Activated CD4-positive, alpha-beta memory T cell treated with anti-CD3 and anti-CD28 coated beads, Interleukin-2, amount 10 ng/mL, durations not matched to agents 7 days and 5 days (primary cell): ENCODE results near the gene ZBTB2. TPM values are rescaled to one million over a fixed set of nuclear protein-coding genes. Genes with fewer than 3 reads are reported as not detected.

ENCODE experiments used
- CTCF ChIA-PET: fragments of 350-600 bp; sonication (Branson Sonifier 250); formaldehyde crosslinking; loops from one replicate; lab custom pipeline; 2021; ENCODE audit warnings: antibody characterized with exemption, inconsistent platforms; lab: Charles Lee
- POLR2A ChIA-PET: fragments of 350-600 bp; sonication (Branson Sonifier 250); formaldehyde crosslinking; loops from one replicate; lab custom pipeline; 2021; ENCODE audit warnings: antibody characterized with exemption; lab: Charles Lee
- DNase-seq: peaks from one replicate; pipeline ENCODE4 v3.0.0-alpha.2; 2020
- H3K27ac Mint-ChIP-seq: one replicate; pipeline ENCODE4 v1.8.0; 2021; ENCODE audit warnings: mild to moderate bottlenecking, mixed read lengths
- H3K27me3 Mint-ChIP-seq: one replicate; pipeline ENCODE4 v1.8.0; 2021; ENCODE audit warnings: mixed read lengths
- H3K36me3 Mint-ChIP-seq: one replicate; pipeline ENCODE4 v1.8.0; 2021; ENCODE audit warnings: low read depth, mixed read lengths
- H3K4me1 Mint-ChIP-seq: one replicate; pipeline ENCODE4 v1.8.0; 2021; ENCODE audit warnings: mixed read lengths
- H3K4me3 Mint-ChIP-seq: one replicate; pipeline ENCODE4 v1.8.0; 2021; ENCODE audit warnings: mild to moderate bottlenecking, mixed read lengths
- H3K9me3 Mint-ChIP-seq: one replicate; pipeline ENCODE4 v1.8.0; 2021; ENCODE audit warnings: mixed read lengths
- total RNA-seq, 2 experiments: library from RNA; stranded (reverse); gene quantifications; one replicate each; pipeline ENCODE4 v1.2.3, GENCODE V29; 2021

ZBTB2 gene, protein sequence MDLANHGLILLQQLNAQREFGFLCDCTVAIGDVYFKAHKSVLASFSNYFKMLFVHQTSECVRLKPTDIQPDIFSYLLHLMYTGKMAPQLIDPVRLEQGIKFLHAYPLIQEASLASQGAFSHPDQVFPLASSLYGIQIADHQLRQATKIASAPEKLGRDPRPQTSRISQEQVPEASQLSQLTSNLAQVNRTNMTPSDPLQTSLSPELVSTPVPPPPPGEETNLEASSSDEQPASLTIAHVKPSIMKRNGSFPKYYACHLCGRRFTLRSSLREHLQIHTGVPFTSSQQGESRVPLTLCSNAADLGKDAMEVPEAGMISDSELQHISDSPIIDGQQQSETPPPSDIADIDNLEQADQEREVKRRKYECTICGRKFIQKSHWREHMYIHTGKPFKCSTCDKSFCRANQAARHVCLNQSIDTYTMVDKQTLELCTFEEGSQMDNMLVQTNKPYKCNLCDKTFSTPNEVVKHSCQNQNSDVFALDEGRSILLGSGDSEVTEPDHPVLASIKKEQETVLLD
- total RNA-seq: 10 to 100 TPM; 23.5 to 23.8 TPM

DNA sequence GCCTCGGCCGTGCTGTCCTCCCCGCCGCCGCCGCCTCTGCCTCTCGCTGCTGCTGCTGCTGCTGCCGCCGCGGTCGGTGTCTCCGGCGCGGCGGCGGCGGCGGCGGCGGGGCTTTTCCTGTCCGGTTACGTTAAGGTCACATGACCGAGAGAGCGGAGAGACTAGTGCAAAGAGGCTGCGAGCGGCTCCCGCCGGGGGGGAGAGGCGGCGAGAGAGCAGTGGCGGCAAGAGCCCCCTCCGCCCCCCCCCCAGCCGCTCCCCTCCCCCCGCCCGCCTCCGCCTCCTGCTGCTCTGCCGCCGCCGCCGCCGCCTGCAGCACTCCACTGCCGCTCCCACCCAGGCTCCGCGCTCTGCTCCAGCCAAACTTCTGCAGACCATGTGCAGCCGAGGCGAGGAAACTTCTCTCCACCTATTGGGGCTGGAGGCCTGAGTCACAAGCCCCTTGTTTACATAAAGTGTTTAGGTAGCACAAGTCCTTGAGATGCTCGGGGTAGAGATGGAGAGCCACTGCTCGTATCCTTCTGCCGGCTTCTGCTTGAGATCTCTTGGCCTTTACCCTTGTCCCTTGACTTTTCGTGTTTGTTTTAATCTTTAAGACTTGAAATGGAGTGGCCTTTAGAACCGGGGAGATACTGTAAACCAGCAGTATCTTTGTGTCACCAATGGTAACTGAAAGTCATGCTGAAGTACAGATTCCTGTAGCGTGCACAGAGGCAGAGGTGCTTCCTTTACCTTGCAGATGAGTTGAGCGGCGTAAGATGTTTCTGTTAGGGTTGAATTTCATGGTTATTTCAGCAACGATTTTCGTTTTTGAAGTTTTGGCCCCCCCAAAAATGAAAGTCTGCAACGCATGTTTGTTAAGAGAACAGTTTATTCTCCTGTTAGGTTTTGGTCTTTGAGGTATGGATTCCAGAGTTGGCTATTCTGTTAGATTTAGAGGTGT, at the start of gene ZBTB2:
ZBTB2 (minus strand) TSS at position 89 of the 943 bp plus-strand sequence. CDS start 17,922 bp downstream, outside the sequence.
- POLR2A ChIA-PET: interaction anchor here (2.1 to 10.6 kb wide), 4 partner anchors 16 to 61 kb away, joined by 6 to 247 read pairs (median 38); partner anchors contain the start of gene RMND1
- H3K27ac Mint-ChIP-seq: peak within 1 kb of the TSS; percentile 99

DNA sequence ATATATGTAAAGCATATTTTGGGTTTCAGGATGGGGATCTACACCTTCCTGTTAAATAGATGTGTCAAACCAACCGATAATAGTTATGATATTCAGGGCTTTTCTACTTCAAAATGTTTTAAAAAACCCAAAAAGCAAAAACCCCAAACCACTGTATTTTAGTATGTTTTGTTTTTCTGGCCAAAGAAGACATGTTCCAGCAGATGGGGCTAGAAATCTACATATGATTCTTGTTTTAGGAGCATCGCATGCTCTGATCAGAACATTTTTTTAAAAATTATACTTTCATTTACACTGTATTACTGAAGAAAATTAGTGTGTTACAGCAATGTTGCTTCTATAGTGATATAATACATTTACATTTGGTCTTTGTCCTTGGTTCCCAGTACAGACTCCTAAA, 49.6 kb upstream of the ZBTB2 start:
- Mint-ChIP-seq H3K9me3 (no peaks in the 10 kb centered on the region), H3K4me3 (no peak overlapping the region), H3K36me3 (peaks cover 32% of the 10 kb centered on the region), H3K27me3 (no peaks in the 10 kb centered on the region), H3K4me1 (peaks cover 18% of the 10 kb centered on the region), H3K27ac (no peak overlapping the region)
- ChIA-PET CTCF (interaction anchor here (0.7 to 2.0 kb wide), 8 partner anchors 11 to 222 kb away, joined by 3 to 7 read pairs (median 4); partner anchors contain the start of gene RMND1), POLR2A (interaction anchor here (0.8 to 3.1 kb wide), 2 partner anchors 11 to 13 kb away, joined by 3 to 17 read pairs; partner anchors contain the start of gene RMND1)
- DNase-seq: no peak

More for the DNA sequence above, at the start of gene ZBTB2:
- DNase-seq: peak; percentile 69
- Mint-ChIP-seq H3K36me3 (peaks cover 35% of the 10 kb centered on the region), H3K27me3 (no peaks in the 10 kb centered on the region), H3K4me3 (peak within 1 kb of the TSS; percentile 98), H3K9me3 (no peaks in the 10 kb centered on the region), H3K4me1 (peaks cover 64% of the 10 kb centered on the region)
- CTCF ChIA-PET: interaction anchor here (0.9 kb wide), 1 partner anchor 22 kb away, joined by 3 read pairs; no protein-coding TSS in a partner anchor

DNA sequence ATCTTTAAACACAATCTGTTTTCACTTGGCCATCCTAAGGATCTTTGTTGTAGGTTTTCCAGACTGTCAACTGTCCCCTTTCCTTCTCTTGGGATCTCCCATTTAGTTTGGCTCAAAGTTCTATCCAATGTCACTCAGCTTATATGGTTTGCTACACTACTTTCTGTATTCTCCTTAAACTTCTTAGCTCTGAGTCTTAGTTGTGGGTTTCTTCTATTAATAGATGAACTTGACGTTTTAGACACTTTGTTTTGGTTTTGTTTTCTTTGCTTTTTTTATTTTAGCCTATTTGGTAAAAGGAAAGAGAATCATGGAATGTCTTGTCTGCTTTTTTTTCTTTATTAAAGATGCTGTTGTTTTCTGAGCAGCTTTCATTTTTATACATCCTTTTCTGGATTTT, 49.1 kb upstream of the ZBTB2 start:
- CTCF ChIA-PET: interaction anchor here (0.5 to 2.0 kb wide), 8 partner anchors 8 to 200 kb away, joined by 3 to 7 read pairs (median 4); partner anchors contain the start of gene RMND1
- Mint-ChIP-seq H3K27ac (no peak overlapping the region), H3K27me3 (no peaks in the 10 kb centered on the region), H3K36me3 (peaks cover 32% of the 10 kb centered on the region), H3K9me3 (no peaks in the 10 kb centered on the region), H3K4me3 (no peak overlapping the region), H3K4me1 (peaks cover 18% of the 10 kb centered on the region)
- DNase-seq: no peak
- POLR2A ChIA-PET: interaction anchor here (0.8 to 3.1 kb wide), 2 partner anchors 11 to 13 kb away, joined by 3 to 17 read pairs; partner anchors contain the start of gene RMND1

DNA sequence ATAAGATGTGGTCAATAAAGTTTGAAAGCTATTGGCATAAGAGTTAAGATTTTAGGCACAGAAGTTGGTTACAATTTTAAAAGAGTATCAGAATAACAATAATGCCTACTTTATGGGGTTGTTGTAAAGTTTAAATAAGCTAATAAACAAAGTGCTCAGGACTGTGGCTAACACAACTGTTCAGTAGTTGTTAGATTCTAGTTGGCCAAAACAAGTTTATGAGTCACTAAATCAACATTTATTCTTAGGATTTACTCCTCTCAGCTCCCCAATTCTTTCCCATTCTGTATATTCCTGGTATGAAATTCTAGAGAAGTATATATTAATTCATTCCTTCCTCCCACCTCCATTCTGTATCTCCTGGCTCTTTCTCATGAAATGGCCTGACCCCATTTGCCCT, 46.0 kb upstream of the ZBTB2 start:
- peaks cover 33% of the 10 kb centered on the region for H3K36me3 Mint-ChIP-seq
- DNase-seq: no peak
- no peaks in the 10 kb centered on the region for H3K9me3 Mint-ChIP-seq
- ChIA-PET CTCF (no interaction called here), POLR2A (interaction anchor here (0.9 to 1.3 kb wide), 3 partner anchors 11 to 24 kb away, joined by 3 to 4 read pairs (median 3); partner anchors contain the start of gene RMND1)
- H3K27ac Mint-ChIP-seq: no peak overlapping the region
- H3K4me3 Mint-ChIP-seq: no peak overlapping the region
- no peaks in the 10 kb centered on the region for H3K27me3 Mint-ChIP-seq
- peaks cover 13% of the 10 kb centered on the region for H3K4me1 Mint-ChIP-seq

DNA sequence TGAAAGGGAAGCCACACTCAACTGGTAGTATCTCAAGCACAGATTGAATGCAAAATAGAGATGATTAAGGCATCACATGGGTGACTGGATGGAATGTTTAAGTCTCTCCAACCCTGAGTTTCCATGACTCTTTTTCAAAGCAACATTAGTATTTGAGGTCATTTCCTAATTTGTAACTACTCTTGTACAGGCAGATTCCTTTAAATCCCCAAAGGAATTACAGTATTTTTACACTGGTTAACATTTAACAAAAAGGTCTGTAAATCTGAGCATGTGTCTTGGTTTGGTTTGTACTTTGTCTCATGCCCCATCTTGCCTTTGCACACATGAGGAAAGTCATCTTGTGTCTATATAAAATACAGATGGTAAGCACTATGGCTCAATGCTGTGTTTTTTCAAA, 45.4 kb upstream of the ZBTB2 start:
- Mint-ChIP-seq H3K4me3 (no peak overlapping the region), H3K36me3 (peaks cover 33% of the 10 kb centered on the region), H3K27ac (no peak overlapping the region), H3K9me3 (no peaks in the 10 kb centered on the region), H3K4me1 (peaks cover 11% of the 10 kb centered on the region), H3K27me3 (no peaks in the 10 kb centered on the region)
- CTCF ChIA-PET: no interaction called here
- POLR2A ChIA-PET: interaction anchor here (0.9 to 1.3 kb wide), 3 partner anchors 12 to 24 kb away, joined by 3 to 4 read pairs (median 3); partner anchors contain the start of gene RMND1
- no peak for DNase-seq

DNA sequence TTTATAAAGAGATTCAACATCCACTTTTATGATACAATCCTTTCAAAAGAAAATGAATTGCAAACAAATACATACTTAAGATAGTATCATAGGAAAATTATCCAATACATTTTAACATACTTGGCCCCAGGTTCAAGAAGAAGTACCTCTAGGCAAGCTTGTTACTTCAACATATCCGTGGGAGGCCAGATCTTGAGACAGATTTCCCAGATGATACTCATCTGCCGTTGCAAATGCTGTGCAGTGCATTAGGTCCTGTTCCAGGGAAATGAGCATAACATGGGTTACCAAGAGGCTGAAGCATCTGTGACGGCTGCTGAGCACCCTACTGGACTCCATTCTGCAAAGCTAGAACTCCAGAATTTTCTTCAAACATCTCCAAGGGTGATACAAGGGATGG, 44.9 kb upstream of the ZBTB2 start:
- no peak overlapping the region for H3K27ac Mint-ChIP-seq
- POLR2A ChIA-PET: interaction anchor here (1.3 kb wide), 1 partner anchor 15 kb away, joined by 3 read pairs; the partner anchor contains the start of gene RMND1
- no peak overlapping the region for H3K4me3 Mint-ChIP-seq
- DNase-seq: no peak
- peaks cover 32% of the 10 kb centered on the region for H3K36me3 Mint-ChIP-seq
- no peaks in the 10 kb centered on the region for H3K27me3 Mint-ChIP-seq
- H3K9me3 Mint-ChIP-seq: no peaks in the 10 kb centered on the region
- H3K4me1 Mint-ChIP-seq: peaks cover 8% of the 10 kb centered on the region
- CTCF ChIA-PET: no interaction called here

DNA sequence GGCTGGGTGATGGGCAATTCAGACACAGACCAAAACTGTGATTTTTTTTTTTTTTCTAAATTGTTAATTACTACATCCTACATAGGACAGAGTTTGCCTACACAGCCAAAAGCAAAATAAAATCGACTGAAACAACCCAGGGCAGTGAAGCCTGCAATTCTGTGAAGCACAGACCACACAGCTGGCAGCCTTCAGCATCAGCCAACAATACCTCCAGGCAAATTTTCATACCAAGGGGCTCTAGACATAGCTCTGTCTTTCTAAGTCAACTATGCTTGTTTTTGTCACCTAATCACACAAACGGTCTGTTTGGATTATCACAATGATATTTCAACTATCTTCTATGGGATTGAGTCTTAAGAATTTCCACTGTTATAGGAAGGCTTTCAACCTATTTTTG, 43.0 kb upstream of the ZBTB2 start:
- ChIA-PET POLR2A (no interaction called here), CTCF (interaction anchor here (0.6 to 1.5 kb wide), 2 partner anchors 21 to 39 kb away, joined by 3 read pairs; no protein-coding TSS in a partner anchor)
- H3K9me3 Mint-ChIP-seq: no peaks in the 10 kb centered on the region
- H3K36me3 Mint-ChIP-seq: peaks cover 41% of the 10 kb centered on the region
- no peak for DNase-seq
- no peaks in the 10 kb centered on the region for H3K27me3 Mint-ChIP-seq
- H3K27ac Mint-ChIP-seq: no peak overlapping the region
- H3K4me1 Mint-ChIP-seq: no peaks in the 10 kb centered on the region
- no peak overlapping the region for H3K4me3 Mint-ChIP-seq

DNA sequence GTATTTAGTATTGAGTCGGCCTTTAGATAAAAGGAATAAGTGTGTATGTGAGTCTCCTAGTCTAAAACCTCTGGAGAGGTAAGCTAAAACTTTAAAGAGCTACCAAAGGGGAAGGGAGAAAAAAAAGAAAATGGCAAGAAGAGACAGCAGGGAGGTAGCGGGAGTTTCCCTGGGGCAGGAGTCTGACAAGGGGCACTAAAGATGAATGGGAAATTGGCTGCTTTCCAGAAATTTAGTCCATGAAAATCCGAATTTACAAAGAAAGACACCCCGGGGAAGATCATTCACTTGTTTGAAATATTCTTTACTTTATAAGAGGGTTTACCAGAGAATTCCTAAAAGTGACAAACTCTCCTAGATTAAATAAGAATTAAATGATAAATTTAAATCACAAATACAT, 41.3 kb upstream of the ZBTB2 start:
- ChIA-PET POLR2A (no interaction called here), CTCF (interaction anchor here (1.1 kb wide), 1 partner anchor 27 kb away, joined by 3 read pairs; no protein-coding TSS in a partner anchor)
- peaks cover 42% of the 10 kb centered on the region for H3K36me3 Mint-ChIP-seq
- no peak for DNase-seq
- no peaks in the 10 kb centered on the region for H3K27me3 Mint-ChIP-seq
- no peaks in the 10 kb centered on the region for H3K4me1 Mint-ChIP-seq
- H3K4me3 Mint-ChIP-seq: no peak overlapping the region
- H3K27ac Mint-ChIP-seq: no peak overlapping the region
- H3K9me3 Mint-ChIP-seq: no peaks in the 10 kb centered on the region

DNA sequence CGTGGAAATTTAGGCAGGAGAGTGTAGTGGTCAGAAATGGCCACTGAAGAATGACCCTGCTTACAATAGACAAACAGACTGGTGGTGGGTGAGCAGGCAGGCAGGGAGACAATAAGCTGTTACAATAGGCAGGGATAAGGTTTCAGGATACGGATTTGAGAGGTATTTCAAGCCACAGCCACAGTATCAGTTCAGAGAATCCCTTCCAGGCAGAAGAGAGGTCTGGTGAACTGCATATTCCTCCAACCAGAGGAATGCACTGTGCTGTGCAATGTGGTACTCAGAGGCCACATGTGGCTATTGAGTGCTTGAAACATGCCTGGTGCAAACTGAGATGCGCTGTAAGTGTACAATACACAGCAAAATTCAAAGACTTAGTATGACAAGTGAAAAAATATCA, 40.0 kb upstream of the ZBTB2 start:
- peaks cover 43% of the 10 kb centered on the region for H3K36me3 Mint-ChIP-seq
- ChIA-PET POLR2A (no interaction called here), CTCF (no interaction called here)
- no peak overlapping the region for H3K4me3 Mint-ChIP-seq
- no peaks in the 10 kb centered on the region for H3K27me3 Mint-ChIP-seq
- H3K27ac Mint-ChIP-seq: no peak overlapping the region
- no peaks in the 10 kb centered on the region for H3K9me3 Mint-ChIP-seq
- no peak for DNase-seq
- H3K4me1 Mint-ChIP-seq: no peaks in the 10 kb centered on the region

DNA sequence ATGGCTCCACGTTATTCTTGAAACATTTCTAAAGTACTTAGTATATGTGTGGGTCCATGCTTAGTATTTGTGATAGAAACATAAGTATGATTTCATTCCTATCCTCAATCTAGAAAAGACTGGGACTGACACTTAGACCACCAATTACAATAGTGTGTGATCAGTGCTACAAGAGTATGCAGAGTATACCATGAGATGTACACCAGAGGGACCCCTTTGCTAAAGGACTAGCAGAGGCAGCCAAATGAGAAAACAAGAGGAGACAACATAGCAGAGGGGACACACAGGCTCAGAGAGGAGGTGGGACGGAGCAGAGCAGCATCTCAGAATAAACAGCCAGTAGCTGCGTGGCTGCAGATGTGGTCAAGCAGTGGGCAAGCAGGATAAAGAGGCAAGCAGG, 39.5 kb upstream of the ZBTB2 start:
- DNase-seq: no peak
- Mint-ChIP-seq H3K9me3 (no peaks in the 10 kb centered on the region), H3K27ac (no peak overlapping the region), H3K4me1 (no peaks in the 10 kb centered on the region), H3K36me3 (peaks cover 43% of the 10 kb centered on the region), H3K4me3 (no peak overlapping the region), H3K27me3 (no peaks in the 10 kb centered on the region)
- ChIA-PET POLR2A (no interaction called here), CTCF (no interaction called here)

DNA sequence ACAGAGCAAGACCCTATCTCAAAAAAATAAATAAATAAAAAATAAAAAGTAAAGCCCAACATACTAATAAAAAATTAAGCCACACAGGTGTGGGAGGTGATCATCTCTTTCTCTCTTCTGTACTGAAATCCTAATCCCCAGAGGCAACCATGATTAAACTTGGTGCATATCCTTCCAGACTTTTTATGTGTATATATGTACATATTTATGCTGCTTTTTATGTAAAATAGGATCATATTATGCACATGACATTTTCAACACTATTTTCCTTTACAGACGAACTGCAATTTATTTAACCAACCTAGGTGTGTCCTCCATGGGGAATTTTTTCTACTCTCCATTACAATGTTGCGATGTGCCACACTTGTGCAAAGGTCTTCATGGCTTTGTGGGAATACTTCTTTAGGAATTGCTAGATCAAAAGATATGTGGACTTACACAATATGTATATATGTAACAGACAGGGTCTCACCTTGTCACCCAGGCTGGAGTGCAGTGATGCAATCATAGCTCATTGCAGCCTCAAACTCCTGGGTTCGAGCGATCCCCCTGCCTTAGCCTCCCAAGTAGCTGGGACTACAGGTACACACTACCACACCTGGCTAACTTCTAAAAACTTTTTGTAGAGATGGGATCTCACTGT, 36.9 kb upstream of the ZBTB2 start:
- Mint-ChIP-seq H3K36me3 (peaks cover 56% of the 10 kb centered on the region), H3K27me3 (no peaks in the 10 kb centered on the region), H3K4me3 (no peak overlapping the region), H3K27ac (no peak overlapping the region), H3K9me3 (no peaks in the 10 kb centered on the region), H3K4me1 (no peaks in the 10 kb centered on the region)
- CTCF ChIA-PET: no interaction called here
- POLR2A ChIA-PET: no interaction called here
- DNase-seq: no peak

DNA sequence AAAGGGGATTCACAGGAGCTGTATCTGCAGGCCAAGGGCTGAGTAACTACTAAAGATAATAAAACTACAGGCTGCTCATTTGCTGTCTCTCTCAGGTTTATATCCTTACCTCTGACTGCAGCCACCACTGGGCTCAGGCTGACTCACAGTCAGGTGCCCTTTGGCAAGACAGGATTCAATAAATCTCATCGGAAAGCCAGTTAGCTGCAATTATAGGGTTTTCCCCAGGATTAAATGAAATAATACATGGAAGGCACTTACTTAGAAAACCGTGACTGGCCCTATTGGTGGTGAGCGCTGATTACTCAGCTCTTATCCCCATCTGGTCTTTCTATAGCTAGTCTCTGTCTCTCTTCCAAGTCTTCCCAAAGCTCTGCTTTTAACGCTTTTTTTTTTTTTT, 34.2 kb upstream of the ZBTB2 start:
- Mint-ChIP-seq H3K36me3 (peaks cover 41% of the 10 kb centered on the region), H3K27ac (no peak overlapping the region), H3K4me3 (no peak overlapping the region), H3K27me3 (no peaks in the 10 kb centered on the region), H3K4me1 (no peaks in the 10 kb centered on the region), H3K9me3 (no peaks in the 10 kb centered on the region)
- no peak for DNase-seq
- POLR2A ChIA-PET: interaction anchor here (0.8 kb wide), 1 partner anchor 20 kb away, joined by 3 read pairs; no protein-coding TSS in a partner anchor
- CTCF ChIA-PET: no interaction called here
